GM12801 (cell line): ENCODE data around the gene HS3ST5.

Experiments
- CTCF ChIP-seq: IDR thresholded peaks from one replicate; pipeline ENCODE4 v1.5.1; 2011; ENCODE audit warnings: control low read depth; ENCODE audit not compliant: insufficient read length; ENCODE audit errors: extremely low read depth

Gene HS3ST5

GRCh38 chr6:114142258-114142657 lies 200.6 kb downstream of the HS3ST5 start:
- TF ChIP-seq CTCF: no peak

GRCh38 chr6:114140416-114140815 lies 202.4 kb downstream of the HS3ST5 start:
- TF ChIP-seq CTCF: no peak

GRCh38 chr6:114138577-114139248 lies 204.1 kb downstream of the HS3ST5 start:
- no peak for TF ChIP-seq CTCF

GRCh38 chr6:114135363-114135971 lies 207.4 kb downstream of the HS3ST5 start:
- no peak for TF ChIP-seq CTCF

DNA sequence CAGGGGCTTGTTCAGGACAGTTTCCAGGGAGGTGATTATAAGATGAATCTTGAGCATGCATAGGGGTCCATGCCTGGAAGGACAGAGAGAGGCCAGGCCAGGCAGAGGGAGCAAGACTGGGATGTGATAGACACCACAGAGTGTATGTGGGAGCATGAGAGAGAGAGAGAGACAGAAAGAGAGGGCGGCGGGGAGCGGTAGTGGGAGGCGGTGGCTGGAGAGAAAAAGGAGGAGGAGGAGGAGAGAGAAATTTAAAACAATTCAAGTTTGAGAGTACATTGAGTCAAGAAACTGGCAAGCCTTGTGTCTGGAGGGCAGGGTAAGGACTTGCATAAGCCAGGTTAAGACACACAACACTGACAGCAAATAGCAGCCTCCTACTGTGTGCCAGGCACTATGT lies 209.0 kb downstream of the HS3ST5 start:
- no peak for TF ChIP-seq CTCF

GRCh38 chr6:114131945-114132344 lies 210.9 kb downstream of the HS3ST5 start:
- TF ChIP-seq CTCF: no peak

- TF ChIP-seq CTCF: no peak
Observed at GRCh38 chr6:114125576-114125975, 217.2 kb downstream of the HS3ST5 start.
